Activated naive CD4-positive, alpha-beta T cell treated with anti-CD3 and anti-CD28 coated beads, Interleukin-2, amount 10 ng/mL, durations not matched to agents 7 days and 5 days (primary cell): ENCODE results near the gene PSMF1.
A peak's percentile ranks its signal among the peaks of the same experiment; 100 is the strongest.

Experiments
- CTCF ChIA-PET: fragments of 350-600 bp; sonication (Branson Sonifier 250); formaldehyde crosslinking; loops from one replicate; lab custom pipeline; 2021; ENCODE audit warnings: antibody characterized with exemption; lab: Charles Lee
- DNase-seq: peaks from one replicate; pipeline ENCODE4 v3.0.0-alpha.2; 2020
- H3K27ac Mint-ChIP-seq: one replicate; pipeline ENCODE4 v1.8.0; 2021; ENCODE audit warnings: mild to moderate bottlenecking, moderate library complexity, mixed read lengths
- H3K27me3 Mint-ChIP-seq: one replicate; pipeline ENCODE4 v1.8.0; 2021; ENCODE audit warnings: mild to moderate bottlenecking, mixed read lengths
- H3K36me3 Mint-ChIP-seq: one replicate; pipeline ENCODE4 v1.8.0; 2021; ENCODE audit warnings: mixed read lengths
- H3K4me1 Mint-ChIP-seq: one replicate; pipeline ENCODE4 v1.8.0; 2021; ENCODE audit warnings: mixed read lengths
- H3K4me3 Mint-ChIP-seq: one replicate; pipeline ENCODE4 v1.8.0; 2021; ENCODE audit warnings: mild to moderate bottlenecking, moderate library complexity, mixed read lengths
- H3K9me3 Mint-ChIP-seq: one replicate; pipeline ENCODE4 v1.8.0; 2021; ENCODE audit warnings: mixed read lengths

Gene PSMF1

DNA sequence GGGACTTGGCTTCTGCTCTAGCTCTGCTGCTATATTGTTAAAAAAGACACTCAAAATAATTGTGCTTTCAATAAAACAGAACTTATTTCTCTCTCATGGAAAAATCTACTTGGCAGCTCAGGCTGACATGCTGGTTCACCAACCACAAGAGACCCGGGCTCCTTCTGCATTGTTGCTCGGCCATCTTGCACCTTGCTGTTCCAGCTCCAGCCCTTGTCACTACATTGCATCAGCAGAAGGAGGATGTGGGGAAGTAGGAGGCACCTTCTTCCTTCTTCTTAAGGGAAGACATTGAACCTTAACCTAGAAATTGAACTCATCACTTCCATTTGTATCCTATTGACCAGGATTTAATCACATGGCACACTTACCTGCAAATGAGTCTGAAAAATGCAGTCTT lies 78.2 kb downstream of the PSMF1 start:
- Mint-ChIP-seq H3K4me3 (no peak overlapping the region), H3K27ac (no peak overlapping the region), H3K36me3 (no peaks in the 10 kb centered on the region), H3K27me3 (peaks cover 8% of the 10 kb centered on the region), H3K4me1 (peaks cover 8% of the 10 kb centered on the region), H3K9me3 (no peaks in the 10 kb centered on the region)
- no peak for DNase-seq
- CTCF ChIA-PET, result no interaction called here

- CTCF ChIA-PET, result no interaction called here
- Mint-ChIP-seq H3K4me3 (no peak overlapping the region), H3K27me3 (peaks cover 8% of the 10 kb centered on the region), H3K4me1 (peaks cover 8% of the 10 kb centered on the region), H3K27ac (no peak overlapping the region), H3K36me3 (no peaks in the 10 kb centered on the region), H3K9me3 (no peaks in the 10 kb centered on the region)
- DNase-seq, result no peak
Observed at GRCh38 chr20:1197801-1198200, 79.4 kb downstream of the PSMF1 start.

GRCh38 chr20:1198751-1199150 lies 80.3 kb downstream of the PSMF1 start:
- Mint-ChIP-seq H3K36me3 (no peaks in the 10 kb centered on the region), H3K4me3 (no peak overlapping the region), H3K9me3 (no peaks in the 10 kb centered on the region), H3K4me1 (peaks cover 8% of the 10 kb centered on the region), H3K27ac (no peak overlapping the region), H3K27me3 (peaks cover 8% of the 10 kb centered on the region)
- CTCF ChIA-PET, result interaction anchor here (1.1 to 2.2 kb wide), 3 partner anchors 12 to 85 kb away, joined by 3 to 12 read pairs (median 11); no protein-coding TSS in a partner anchor
- no peak for DNase-seq

DNA sequence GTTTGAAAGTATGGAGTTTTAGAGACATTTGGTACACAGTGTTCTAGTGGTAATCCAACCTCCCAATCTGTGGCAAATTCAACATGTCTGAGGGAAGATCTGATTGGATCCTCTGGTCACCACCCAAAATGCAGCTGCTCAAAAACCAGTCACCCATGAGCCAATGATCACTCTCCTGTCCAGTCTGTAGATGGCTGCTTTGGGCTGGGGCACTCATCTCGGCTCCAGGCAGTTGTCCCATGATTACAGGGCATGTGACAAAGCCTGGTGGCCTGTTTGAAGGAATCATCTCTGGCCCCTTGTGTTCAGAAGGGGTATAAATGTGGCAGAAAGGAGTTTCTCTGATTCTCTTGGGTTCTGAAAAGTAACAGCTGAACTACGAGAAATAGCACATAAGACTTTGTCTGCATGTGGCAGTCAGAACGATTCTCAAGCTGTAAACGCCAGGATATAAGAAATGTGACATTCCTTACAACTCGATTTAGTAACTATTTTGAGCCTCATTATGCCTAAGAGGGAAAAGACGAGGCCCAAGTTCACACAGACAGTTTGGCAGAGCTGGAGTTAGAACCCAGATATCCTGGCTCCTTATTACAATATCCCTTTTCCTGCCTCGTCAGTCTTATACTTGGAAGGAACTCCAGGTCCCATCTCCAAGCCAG lies 80.9 kb downstream of the PSMF1 start:
- no peak for DNase-seq
- H3K4me1 Mint-ChIP-seq, result peaks cover 8% of the 10 kb centered on the region
- no peak overlapping the region for H3K27ac Mint-ChIP-seq
- no peaks in the 10 kb centered on the region for H3K36me3 Mint-ChIP-seq
- CTCF ChIA-PET, result interaction anchor here (0.9 to 2.2 kb wide), 4 partner anchors 12 to 243 kb away, joined by 3 to 12 read pairs (median 7); no protein-coding TSS in a partner anchor
- no peaks in the 10 kb centered on the region for H3K9me3 Mint-ChIP-seq
- H3K27me3 Mint-ChIP-seq, result peaks cover 13% of the 10 kb centered on the region
- H3K4me3 Mint-ChIP-seq, result no peak overlapping the region

GRCh38 chr20:1199964-1200363 lies 81.6 kb downstream of the PSMF1 start:
- peak overlapping the region; percentile 16 for H3K27ac Mint-ChIP-seq
- H3K4me3 Mint-ChIP-seq, result no peak overlapping the region
- peaks cover 16% of the 10 kb centered on the region for H3K27me3 Mint-ChIP-seq
- no peaks in the 10 kb centered on the region for H3K9me3 Mint-ChIP-seq
- no peaks in the 10 kb centered on the region for H3K36me3 Mint-ChIP-seq
- CTCF ChIA-PET, result interaction anchor here (0.9 to 2.2 kb wide), 4 partner anchors 12 to 244 kb away, joined by 3 to 12 read pairs (median 7); no protein-coding TSS in a partner anchor
- DNase-seq, result no peak
- H3K4me1 Mint-ChIP-seq, result peaks cover 8% of the 10 kb centered on the region

GRCh38 chr20:1202762-1203504 lies 84.5 kb downstream of the PSMF1 start, which contains the start of gene C20orf202:
TSS of gene C20orf202 (plus strand) at chr20:1203454. CDS start at chr20:1203586, 132 bp downstream.
- no peak within 1 kb of the TSS for H3K4me3 Mint-ChIP-seq
- CTCF ChIA-PET, result interaction anchor here (0.9 kb wide), 1 partner anchor 10 kb away, joined by 3 read pairs; no protein-coding TSS in a partner anchor
- DNase-seq, result no peak
- peaks cover 21% of the 10 kb centered on the region for H3K27me3 Mint-ChIP-seq
- no peaks in the 10 kb centered on the region for H3K36me3 Mint-ChIP-seq
- H3K9me3 Mint-ChIP-seq, result no peaks in the 10 kb centered on the region
- H3K4me1 Mint-ChIP-seq, result peaks cover 8% of the 10 kb centered on the region
- no peak within 1 kb of the TSS for H3K27ac Mint-ChIP-seq

- H3K4me1 Mint-ChIP-seq, result peaks cover 8% of the 10 kb centered on the region
- no peaks in the 10 kb centered on the region for H3K9me3 Mint-ChIP-seq
- DNase-seq, result no peak
- H3K27ac Mint-ChIP-seq, result no peak overlapping the region
- peaks cover 24% of the 10 kb centered on the region for H3K27me3 Mint-ChIP-seq
- no peaks in the 10 kb centered on the region for H3K36me3 Mint-ChIP-seq
- CTCF ChIA-PET, result interaction anchor here (0.9 kb wide), 1 partner anchor 10 kb away, joined by 3 read pairs; no protein-coding TSS in a partner anchor
- no peak overlapping the region for H3K4me3 Mint-ChIP-seq
Observed at GRCh38 chr20:1203630-1204029, 85.2 kb downstream of the PSMF1 start.

DNA sequence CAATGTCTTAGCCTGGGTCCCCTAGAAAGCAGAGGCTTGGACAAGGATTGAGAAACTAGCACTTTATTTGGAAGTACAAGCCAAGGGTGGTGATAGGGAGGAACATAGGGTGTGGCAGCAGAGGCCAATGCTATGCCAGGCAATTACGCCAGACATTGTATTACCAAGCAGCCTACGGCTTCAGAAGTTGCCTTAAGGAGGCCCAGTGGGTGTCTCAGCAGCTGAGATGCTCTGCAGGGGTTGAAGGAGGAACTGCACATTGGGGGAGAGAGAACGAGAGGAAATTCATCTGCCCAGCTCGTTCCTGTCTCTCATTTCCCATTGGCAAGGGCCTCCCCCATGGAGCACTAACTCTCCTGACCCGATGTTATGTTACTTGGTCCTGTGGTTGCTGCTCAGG lies 85.7 kb downstream of the PSMF1 start:
- no peaks in the 10 kb centered on the region for H3K36me3 Mint-ChIP-seq
- CTCF ChIA-PET, result no interaction called here
- DNase-seq, result no peak
- no peaks in the 10 kb centered on the region for H3K9me3 Mint-ChIP-seq
- H3K4me1 Mint-ChIP-seq, result peaks cover 8% of the 10 kb centered on the region
- peaks cover 28% of the 10 kb centered on the region for H3K27me3 Mint-ChIP-seq
- no peak overlapping the region for H3K4me3 Mint-ChIP-seq
- no peak overlapping the region for H3K27ac Mint-ChIP-seq

DNA sequence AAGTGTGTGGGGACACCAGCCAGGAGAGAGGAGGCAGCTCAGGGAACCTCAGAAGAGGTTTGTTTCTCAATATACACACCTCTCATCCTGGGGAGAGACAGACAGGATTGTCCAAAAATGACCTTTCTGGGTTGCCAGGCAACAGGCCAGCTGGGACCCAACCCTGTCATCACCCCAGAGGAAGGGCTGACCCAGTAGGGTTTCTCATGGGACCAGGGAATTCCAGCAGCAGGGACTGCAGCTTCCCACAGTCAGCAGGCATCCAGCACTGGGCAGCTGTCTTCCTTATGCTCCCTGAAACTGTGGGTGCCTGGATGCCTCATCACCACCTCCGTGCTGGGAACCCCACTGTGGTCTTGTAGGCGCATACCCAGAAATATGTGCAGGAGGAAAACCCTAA lies 86.2 kb downstream of the PSMF1 start:
- CTCF ChIA-PET, result interaction anchor here (1.0 kb wide), 1 partner anchor 11 kb away, joined by 3 read pairs; no protein-coding TSS in a partner anchor
- no peak overlapping the region for H3K4me3 Mint-ChIP-seq

DNA sequence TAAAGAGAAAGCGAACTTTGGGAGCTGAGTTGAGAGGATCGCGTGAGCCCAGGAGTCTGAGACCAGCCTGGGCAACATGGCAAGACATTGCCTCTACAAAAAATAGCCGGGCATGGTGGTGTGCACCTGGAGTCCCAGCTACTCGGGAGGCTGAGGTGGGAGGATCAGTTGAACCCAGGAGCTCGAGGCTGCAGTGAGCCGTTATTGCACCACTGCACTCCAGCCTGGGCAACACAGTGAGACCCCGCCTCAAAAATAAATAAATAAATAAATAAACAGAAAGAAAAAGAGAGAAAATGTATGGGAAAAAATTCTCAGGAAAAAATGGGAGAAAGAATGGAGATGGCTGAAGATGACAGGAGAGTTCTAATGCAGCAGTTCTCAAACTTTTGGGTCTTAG lies 87.4 kb downstream of the PSMF1 start:
- CTCF ChIA-PET, result interaction anchor here (0.9 to 1.0 kb wide), 2 partner anchors 9 to 20 kb away, joined by 3 to 4 read pairs; no protein-coding TSS in a partner anchor
- no peaks in the 10 kb centered on the region for H3K4me1 Mint-ChIP-seq

More for the DNA sequence above, 86.2 kb downstream of the PSMF1 start:
- no peak for DNase-seq
- Mint-ChIP-seq H3K9me3 (no peaks in the 10 kb centered on the region), H3K4me1 (peaks cover 8% of the 10 kb centered on the region), H3K27ac (no peak overlapping the region), H3K36me3 (no peaks in the 10 kb centered on the region), H3K27me3 (peaks cover 32% of the 10 kb centered on the region)

DNA sequence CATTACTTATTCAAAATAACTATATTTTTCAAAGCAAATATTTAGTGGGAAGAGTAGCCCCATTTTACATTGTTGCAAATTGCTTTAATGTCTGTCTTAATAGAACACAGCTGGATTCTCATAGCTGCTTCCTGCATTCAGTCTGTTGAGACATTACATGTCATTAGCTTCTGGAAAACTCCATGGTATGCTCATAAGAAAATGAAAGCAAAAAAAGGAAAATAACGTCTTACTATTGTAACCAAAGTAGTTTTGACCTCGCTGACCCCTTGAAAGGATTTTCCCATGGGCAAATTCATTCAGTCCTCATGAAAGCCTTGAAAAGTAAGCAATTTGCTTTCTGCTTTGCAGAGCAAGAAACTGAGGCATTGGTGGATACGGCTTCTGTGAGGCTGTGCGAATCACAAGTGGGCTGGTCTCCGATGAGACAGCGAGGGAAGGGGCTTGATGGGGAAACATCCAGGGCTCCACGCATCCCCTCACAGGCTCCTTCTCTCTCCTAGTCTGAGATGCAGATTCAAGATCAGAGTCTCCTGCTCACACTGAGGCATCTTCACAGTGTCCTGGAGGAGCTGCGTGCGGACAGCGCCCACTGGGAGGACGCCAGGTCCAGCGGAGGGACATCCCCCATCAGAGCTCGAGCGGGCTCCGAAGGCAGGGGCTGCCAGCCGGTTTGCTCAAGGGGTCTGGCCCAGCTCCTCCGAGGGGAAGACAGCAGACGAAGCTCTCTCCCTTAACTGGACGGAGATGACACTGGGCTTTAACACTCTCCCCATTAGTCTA lies 88.2 kb downstream of the PSMF1 start:
- Mint-ChIP-seq H3K27me3 (peaks cover 34% of the 10 kb centered on the region), H3K9me3 (no peaks in the 10 kb centered on the region), H3K4me1 (no peaks in the 10 kb centered on the region), H3K27ac (no peak overlapping the region), H3K4me3 (no peak overlapping the region), H3K36me3 (no peaks in the 10 kb centered on the region)
- no peak for DNase-seq
- CTCF ChIA-PET, result no interaction called here

More for the DNA sequence above, 87.4 kb downstream of the PSMF1 start:
- H3K27me3 Mint-ChIP-seq, result peaks cover 34% of the 10 kb centered on the region
- no peaks in the 10 kb centered on the region for H3K9me3 Mint-ChIP-seq
- no peak overlapping the region for H3K27ac Mint-ChIP-seq
- no peak overlapping the region for H3K4me3 Mint-ChIP-seq
- H3K36me3 Mint-ChIP-seq, result no peaks in the 10 kb centered on the region
- no peak for DNase-seq

DNA sequence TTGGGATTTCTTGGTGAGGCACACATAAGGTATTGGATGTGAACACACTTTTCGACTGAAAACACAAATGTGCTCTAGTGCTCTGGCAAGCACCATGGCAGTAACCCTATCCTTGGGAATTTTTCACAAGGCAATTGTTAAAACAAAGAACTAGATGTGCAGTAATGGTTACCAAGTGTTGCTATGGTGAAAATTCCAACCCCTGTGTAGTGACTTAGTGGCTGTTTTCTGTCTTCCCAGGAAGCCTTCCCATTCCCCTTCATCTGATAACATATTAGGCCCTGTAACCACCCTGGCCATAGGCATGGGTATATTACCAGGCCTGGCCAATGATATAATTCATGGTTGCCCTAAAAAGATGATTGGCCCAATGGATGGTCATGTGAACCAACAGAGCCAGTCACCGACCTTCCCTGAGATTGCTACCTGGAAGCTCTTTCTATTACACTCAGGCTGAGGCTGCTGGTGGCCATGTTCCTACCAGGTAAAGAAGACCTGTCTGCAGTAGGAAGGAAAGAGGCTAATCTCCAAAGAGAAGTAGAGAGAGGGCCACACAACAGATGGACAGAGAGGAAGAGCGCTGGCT lies 89.0 kb downstream of the PSMF1 start:
- Mint-ChIP-seq H3K27me3 (peaks cover 38% of the 10 kb centered on the region), H3K27ac (no peak overlapping the region), H3K4me3 (no peak overlapping the region), H3K4me1 (peaks cover under 1% of the 10 kb centered on the region), H3K9me3 (no peaks in the 10 kb centered on the region), H3K36me3 (no peaks in the 10 kb centered on the region)
- CTCF ChIA-PET, result no interaction called here
- no peak for DNase-seq

DNA sequence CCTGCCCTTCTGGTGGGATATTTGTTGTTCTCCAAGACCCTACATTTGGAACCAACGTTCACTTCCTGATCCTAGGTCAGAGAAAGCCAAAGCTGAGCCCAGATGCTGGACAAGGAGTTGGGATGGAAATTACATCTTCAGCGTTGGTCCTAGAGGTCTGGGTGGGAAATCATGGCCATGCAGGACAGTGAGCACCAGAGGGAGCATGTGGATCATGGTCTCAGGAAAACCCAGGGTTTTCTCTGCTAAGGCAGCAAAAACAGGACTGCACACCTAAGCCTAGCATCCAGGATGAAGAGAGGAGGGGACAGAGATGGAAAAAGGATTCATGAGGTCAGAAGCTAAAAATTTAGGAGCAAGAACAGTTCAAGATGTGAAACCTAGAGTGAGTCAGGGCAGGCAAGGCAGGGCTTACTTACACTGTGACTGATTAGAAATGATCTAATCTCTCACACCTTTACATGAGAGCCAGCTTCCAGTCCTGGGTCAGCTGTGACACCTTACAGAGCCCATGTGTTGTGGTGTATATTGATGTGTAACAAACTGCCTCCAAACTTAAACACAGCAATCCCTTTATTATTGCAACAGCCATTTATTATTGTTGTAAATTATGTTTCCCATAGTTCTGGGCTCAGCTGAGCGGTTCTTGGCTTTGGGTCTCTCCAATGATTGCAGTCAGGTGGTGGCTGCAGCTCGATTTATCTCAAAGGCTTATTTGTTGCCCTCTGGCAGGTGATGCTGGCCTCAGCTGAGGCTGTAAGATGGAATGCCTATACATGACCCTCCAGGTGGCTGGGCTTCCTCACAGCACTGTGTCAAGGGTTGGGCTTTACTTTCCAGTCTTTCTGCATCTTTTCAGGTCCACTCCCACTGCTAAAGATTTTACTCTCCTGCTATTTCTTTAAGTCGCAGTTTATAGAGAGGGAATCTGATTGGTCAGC lies 91.3 kb downstream of the PSMF1 start:
- H3K27me3 Mint-ChIP-seq, result peaks cover 34% of the 10 kb centered on the region
- H3K4me3 Mint-ChIP-seq, result no peak overlapping the region
- no peak overlapping the region for H3K27ac Mint-ChIP-seq
- no peaks in the 10 kb centered on the region for H3K36me3 Mint-ChIP-seq
- peaks cover 17% of the 10 kb centered on the region for H3K4me1 Mint-ChIP-seq
- no peak for DNase-seq
- no peaks in the 10 kb centered on the region for H3K9me3 Mint-ChIP-seq
- CTCF ChIA-PET, result interaction anchor here (0.7 to 3.5 kb wide), 6 partner anchors 31 to 257 kb away, joined by 3 to 11 read pairs (median 4); partner anchors contain the start of gene NSFL1C
